Naive thymus-derived CD8-positive, alpha-beta T cell (primary cell): ENCODE measurements around the gene NUB1. TPM values are rescaled to one million over a fixed set of nuclear protein-coding genes. Genes with fewer than 3 reads are reported as not detected.

Experiments used
- ATAC-seq, 2 donors: fragments of 150-1000 bp; cut with Tn5 transposase in 1 of 2; sonication (Bioruptor Pico), chemical (Tn5 transposase) in 1 of 2; 1 replicate in 1 of 2; 2 replicates in 1 of 2; pipeline ENCODE4 v1.10.0; 2021; ENCODE audit warnings: mild to moderate bottlenecking in 2 of 2, moderate library complexity in 2 of 2
- POLR2A ChIA-PET: fragments of 350-600 bp; sonication (Branson Sonifier 250); formaldehyde crosslinking; loops from one replicate; lab custom pipeline; 2021; ENCODE audit warnings: antibody characterized with exemption; lab: Charles Lee
- DNase-seq, 10 donors: peaks; one replicate each; pipeline versions ENCODE4 v3.0.0 to v3.0.0-alpha.2; 2020 to 2022
- H3K27ac Mint-ChIP-seq, 10 donors: one replicate each; pipeline ENCODE4 v1.8.0; 2020 to 2022; ENCODE audit warnings: mild to moderate bottlenecking in 10 of 10, mixed read lengths in 10 of 10, moderate library complexity in 4 of 10, inconsistent platforms in 1 of 10
- H3K27me3 Mint-ChIP-seq, 5 donors: one replicate each; pipeline ENCODE4 v1.8.0; 2021 to 2022; ENCODE audit warnings: mixed read lengths in 5 of 5
- H3K36me3 Mint-ChIP-seq, 3 donors: one replicate each; pipeline ENCODE4 v1.8.0; 2020 to 2022; ENCODE audit warnings: mixed read lengths in 3 of 3, mild to moderate bottlenecking in 2 of 3, inconsistent platforms in 1 of 3
- H3K4me1 Mint-ChIP-seq, 4 donors: one replicate each; pipeline ENCODE4 v1.8.0; 2021 to 2022; ENCODE audit warnings: mixed read lengths in 4 of 4
- H3K4me3 Mint-ChIP-seq, 10 donors: one replicate each; pipeline ENCODE4 v1.8.0; 2020 to 2022; ENCODE audit warnings: mild to moderate bottlenecking in 10 of 10, mixed read lengths in 10 of 10, moderate library complexity in 6 of 10, inconsistent platforms in 1 of 10
- H3K9me3 Mint-ChIP-seq, 9 donors: one replicate each; pipeline ENCODE4 v1.8.0; 2020 to 2022; ENCODE audit warnings: mixed read lengths in 9 of 9, mild to moderate bottlenecking in 3 of 9, inconsistent platforms in 1 of 9, moderate library complexity in 1 of 9
- polyA plus RNA-seq, 3 donors: library from polyadenylated mRNA; unstranded; fragments of 300-500 nt; fragmentation: Illumina TruSeq; gene quantifications; one replicate each; pipeline ENCODE4 v1.2.3, GENCODE V29; 2021
- total RNA-seq, 8 experiments: library from RNA in 2 of 8; stranded (reverse) in 2 of 8; gene quantifications; one replicate each; pipeline ENCODE4 v1.2.3 and lab custom pipeline; 2021 to 2026

NUB1 gene
- total and polyA plus RNA-seq, 5 experiments from 2014 or later: 66.1 to 109 (median 70.7) TPM

DNA sequence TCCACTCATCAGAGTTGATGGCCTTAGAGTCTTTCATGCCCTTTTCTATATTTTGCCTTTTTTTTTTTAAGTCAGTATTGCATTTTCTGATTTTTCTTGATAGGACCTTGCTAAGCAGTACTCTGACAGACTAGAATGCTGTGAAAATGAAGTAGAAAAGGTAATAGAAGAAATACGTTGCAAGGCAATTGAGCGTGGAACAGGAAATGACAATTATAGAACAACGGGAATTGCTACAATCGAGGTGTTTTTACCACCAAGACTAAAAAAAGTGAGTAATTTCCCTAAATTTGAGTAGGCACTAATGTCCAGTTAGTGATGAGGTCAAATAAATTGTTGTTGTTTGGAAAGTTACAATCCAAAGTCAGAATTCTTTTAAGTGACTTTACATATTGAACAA lies 7.4 kb downstream of the NUB1 start:
- no peak for DNase-seq
- peaks cover 24 to 60% (median 55%) of the 10 kb centered on the region in 4 donors for H3K4me1 Mint-ChIP-seq
- H3K27ac Mint-ChIP-seq: peak overlapping the region; percentile 94 to 100 (median 98)
- no peaks in the 10 kb centered on the region for H3K9me3 Mint-ChIP-seq
- H3K4me3 Mint-ChIP-seq: peak overlapping the region in 7 of 10 donors; percentile 76 to 96 (median 90)
- ATAC-seq: no peak
- POLR2A ChIA-PET: interaction anchor here (1.4 to 1.8 kb wide), 2 partner anchors 8 to 38 kb away, joined by 3 to 10 read pairs; partner anchors contain the start of gene NUB1
- peaks cover 0 to 53% (median 21%) of the 10 kb centered on the region in 3 donors for H3K36me3 Mint-ChIP-seq
- H3K27me3 Mint-ChIP-seq: no peaks in the 10 kb centered on the region

- POLR2A ChIA-PET: interaction anchor here (1.4 to 4.0 kb wide), 3 partner anchors 8 to 38 kb away, joined by 3 to 27 read pairs (median 10); partner anchors contain the start of gene NUB1
- no peaks in the 10 kb centered on the region for H3K9me3 Mint-ChIP-seq
- ATAC-seq (peak; percentile 55 to 60), DNase-seq (peak in 1 of 10 donors; percentile 10)
- peak overlapping the region; percentile 94 to 100 (median 98) for H3K27ac Mint-ChIP-seq
- no peaks in the 10 kb centered on the region for H3K27me3 Mint-ChIP-seq
- H3K4me3 Mint-ChIP-seq: peak overlapping the region; percentile 76 to 96 (median 90)
- peaks cover 24 to 60% (median 55%) of the 10 kb centered on the region in 4 donors for H3K4me1 Mint-ChIP-seq
- peaks cover 0 to 58% (median 23%) of the 10 kb centered on the region in 3 donors for H3K36me3 Mint-ChIP-seq
These were observed 7.9 kb downstream of the NUB1 start for GRCh38 chr7:151349507-151349853.

GRCh38 chr7:151351027-151351426 lies 9.4 kb downstream of the NUB1 start:
- peak in 2 of 10 donors; percentile 11 to 21 for DNase-seq
- peaks cover 22 to 61% (median 54%) of the 10 kb centered on the region in 4 donors for H3K4me1 Mint-ChIP-seq
- ATAC-seq: no peak
- H3K27me3 Mint-ChIP-seq: no peaks in the 10 kb centered on the region
- no peaks in the 10 kb centered on the region for H3K9me3 Mint-ChIP-seq
- peaks cover 0 to 63% (median 27%) of the 10 kb centered on the region in 3 donors for H3K36me3 Mint-ChIP-seq
- peak overlapping the region in 9 of 10 donors; percentile 87 to 96 (median 93) for H3K27ac Mint-ChIP-seq
- POLR2A ChIA-PET: interaction anchor here (0.9 to 4.0 kb wide), 6 partner anchors 9 to 124 kb away, joined by 4 to 27 read pairs (median 8); partner anchors contain the start of genes ABCF2, CRYGN and NUB1
- peak overlapping the region; percentile 58 to 90 (median 74) for H3K4me3 Mint-ChIP-seq

- no peaks in the 10 kb centered on the region for H3K27me3 Mint-ChIP-seq
- peak overlapping the region; percentile 65 to 81 (median 76) for H3K4me3 Mint-ChIP-seq
- ATAC-seq (peak; percentile 56 to 69), DNase-seq (peak; percentile 31 to 84 (median 66))
- peaks cover 0 to 64% (median 31%) of the 10 kb centered on the region in 3 donors for H3K36me3 Mint-ChIP-seq
- POLR2A ChIA-PET: interaction anchor here (0.6 to 4.0 kb wide), 8 partner anchors 9 to 1819 kb away, joined by 3 to 27 read pairs (median 6); partner anchors contain the start of genes ABCF2, CRYGN and NUB1
- H3K9me3 Mint-ChIP-seq: no peaks in the 10 kb centered on the region
- H3K4me1 Mint-ChIP-seq: peaks cover 22 to 58% (median 54%) of the 10 kb centered on the region in 4 donors
- peak overlapping the region; percentile 70 to 96 (median 91) for H3K27ac Mint-ChIP-seq
These were observed 10.4 kb downstream of the NUB1 start for GRCh38 chr7:151351967-151352366.

- Mint-ChIP-seq H3K4me1 (peaks cover 22 to 56% (median 53%) of the 10 kb centered on the region in 4 donors), H3K27me3 (no peaks in the 10 kb centered on the region), H3K36me3 (peaks cover 0 to 64% (median 33%) of the 10 kb centered on the region in 3 donors), H3K9me3 (no peaks in the 10 kb centered on the region), H3K27ac (peak overlapping the region in 9 of 10 donors; percentile 70 to 95 (median 89)), H3K4me3 (peak overlapping the region in 3 of 10 donors; percentile 75 to 80 (median 76))
- POLR2A ChIA-PET: interaction anchor here (0.6 to 4.0 kb wide), 7 partner anchors 8 to 1820 kb away, joined by 3 to 27 read pairs (median 8); partner anchors contain the start of genes CRYGN and NUB1
- ATAC-seq (no peak), DNase-seq (no peak)
These were observed 10.9 kb downstream of the NUB1 start for GRCh38 chr7:151352512-151352911.

DNA sequence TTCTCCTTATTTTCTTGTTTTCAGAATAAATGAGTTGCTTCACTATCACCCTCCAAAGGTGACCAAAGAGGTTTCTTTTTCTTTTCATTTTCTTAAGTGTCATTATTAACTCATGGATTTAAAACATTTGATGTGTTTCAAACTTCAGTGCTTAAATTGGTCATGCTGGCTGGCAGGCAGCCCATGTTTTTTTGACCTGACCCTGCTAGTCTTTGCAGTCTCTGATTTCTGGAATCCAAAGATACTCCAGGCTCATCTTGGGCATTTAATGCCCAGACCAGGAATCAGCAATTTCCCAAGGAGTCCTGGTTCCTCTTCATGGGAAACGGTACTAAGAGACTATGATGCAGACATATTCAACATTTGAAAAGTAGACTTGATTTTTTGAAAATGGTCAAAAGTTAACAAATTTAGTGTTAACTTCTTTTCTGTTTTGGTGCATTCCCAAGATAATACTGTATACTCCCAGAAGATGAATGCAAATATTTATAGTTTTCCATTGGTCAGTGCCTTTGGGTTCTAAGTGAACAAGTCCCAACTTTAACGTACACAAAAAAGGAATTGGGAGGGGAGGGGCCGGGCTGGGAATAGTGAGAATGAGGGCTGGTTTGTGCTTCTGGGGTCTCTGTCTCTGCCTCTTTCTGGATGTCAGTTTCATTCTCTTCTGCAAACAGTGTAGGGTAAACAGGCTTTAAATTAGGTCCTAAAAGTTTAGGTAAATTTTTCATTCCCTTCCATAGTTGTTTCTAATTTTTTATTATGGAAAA lies 19.8 kb downstream of the NUB1 start:
- H3K27ac Mint-ChIP-seq: no peak overlapping the region

DNA sequence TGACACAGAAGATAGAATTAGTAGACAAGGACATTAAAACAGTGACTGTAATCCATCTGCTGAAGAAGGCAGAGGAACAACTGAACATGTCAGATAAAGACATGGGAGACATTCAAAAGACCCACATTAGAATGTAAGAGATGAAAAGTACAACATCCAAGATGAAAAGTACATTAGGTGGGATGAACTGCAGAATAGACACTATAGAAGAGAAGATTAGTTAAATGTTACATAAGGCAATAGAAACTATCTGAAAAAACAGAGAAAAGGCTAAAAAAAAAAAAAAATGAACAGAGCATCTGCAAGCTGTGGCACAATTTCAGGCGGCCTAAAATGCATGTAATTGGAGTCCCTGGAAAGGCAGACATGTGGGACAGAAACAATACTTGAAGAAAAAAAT lies 21.6 kb downstream of the NUB1 start:
- H3K27ac Mint-ChIP-seq: peak overlapping the region in 3 of 10 donors; percentile 13 to 69 (median 16)
- POLR2A ChIA-PET: no interaction called here
- no peaks in the 10 kb centered on the region for H3K27me3 Mint-ChIP-seq
- peaks cover 3 to 16% (median 11%) of the 10 kb centered on the region in 4 donors for H3K4me1 Mint-ChIP-seq
- H3K4me3 Mint-ChIP-seq: no peak overlapping the region
- no peak for DNase-seq
- H3K36me3 Mint-ChIP-seq: peaks cover 14 to 56% (median 32%) of the 10 kb centered on the region in 3 donors
- H3K9me3 Mint-ChIP-seq: no peaks in the 10 kb centered on the region
- ATAC-seq: no peak

More for the DNA sequence above, 19.8 kb downstream of the NUB1 start:
- H3K9me3 Mint-ChIP-seq: no peaks in the 10 kb centered on the region
- no peaks in the 10 kb centered on the region for H3K27me3 Mint-ChIP-seq
- POLR2A ChIA-PET: no interaction called here
- H3K4me1 Mint-ChIP-seq: peaks cover 2 to 12% (median 5%) of the 10 kb centered on the region in 4 donors
- H3K4me3 Mint-ChIP-seq: no peak overlapping the region
- ATAC-seq (no peak), DNase-seq (no peak)
- H3K36me3 Mint-ChIP-seq: peaks cover 14 to 66% (median 38%) of the 10 kb centered on the region in 3 donors

- Mint-ChIP-seq H3K27me3 (no peaks in the 10 kb centered on the region), H3K4me3 (no peak overlapping the region), H3K27ac (peak overlapping the region in 5 of 10 donors; percentile 6 to 86 (median 56)), H3K4me1 (peaks cover 4 to 20% (median 17%) of the 10 kb centered on the region in 4 donors), H3K9me3 (no peaks in the 10 kb centered on the region), H3K36me3 (peaks cover 14 to 56% (median 28%) of the 10 kb centered on the region in 3 donors)
- POLR2A ChIA-PET: interaction anchor here (0.8 to 5.5 kb wide), 2 partner anchors 82 to 267 kb away, joined by 3 to 27 read pairs; no protein-coding TSS in a partner anchor
- DNase-seq: no peak
- ATAC-seq: no peak
These were observed 24.7 kb downstream of the NUB1 start for GRCh38 chr7:151366166-151366879.

GRCh38 chr7:151366880-151367222 lies 25.2 kb downstream of the NUB1 start:
- DNase-seq (no peak), ATAC-seq (no peak)
- no peaks in the 10 kb centered on the region for H3K9me3 Mint-ChIP-seq
- POLR2A ChIA-PET: interaction anchor here (0.8 to 5.5 kb wide), 2 partner anchors 82 to 267 kb away, joined by 3 to 27 read pairs; no protein-coding TSS in a partner anchor
- H3K4me1 Mint-ChIP-seq: peaks cover 4 to 20% (median 17%) of the 10 kb centered on the region in 4 donors
- no peak overlapping the region for H3K27ac Mint-ChIP-seq
- H3K4me3 Mint-ChIP-seq: no peak overlapping the region
- peaks cover 14 to 54% (median 27%) of the 10 kb centered on the region in 3 donors for H3K36me3 Mint-ChIP-seq
- H3K27me3 Mint-ChIP-seq: no peaks in the 10 kb centered on the region

- H3K9me3 Mint-ChIP-seq: no peaks in the 10 kb centered on the region
- no peak for ATAC-seq
- no peak for DNase-seq
- H3K4me1 Mint-ChIP-seq: peaks cover 4 to 20% (median 17%) of the 10 kb centered on the region in 4 donors
- H3K27me3 Mint-ChIP-seq: no peaks in the 10 kb centered on the region
- POLR2A ChIA-PET: interaction anchor here (0.8 to 5.5 kb wide), 2 partner anchors 81 to 266 kb away, joined by 3 to 27 read pairs; no protein-coding TSS in a partner anchor
- H3K27ac Mint-ChIP-seq: peak overlapping the region in 1 of 10 donors; percentile 17
- H3K4me3 Mint-ChIP-seq: no peak overlapping the region
- H3K36me3 Mint-ChIP-seq: peaks cover 12 to 52% (median 24%) of the 10 kb centered on the region in 3 donors
These were observed 25.7 kb downstream of the NUB1 start for GRCh38 chr7:151367284-151367683.

DNA sequence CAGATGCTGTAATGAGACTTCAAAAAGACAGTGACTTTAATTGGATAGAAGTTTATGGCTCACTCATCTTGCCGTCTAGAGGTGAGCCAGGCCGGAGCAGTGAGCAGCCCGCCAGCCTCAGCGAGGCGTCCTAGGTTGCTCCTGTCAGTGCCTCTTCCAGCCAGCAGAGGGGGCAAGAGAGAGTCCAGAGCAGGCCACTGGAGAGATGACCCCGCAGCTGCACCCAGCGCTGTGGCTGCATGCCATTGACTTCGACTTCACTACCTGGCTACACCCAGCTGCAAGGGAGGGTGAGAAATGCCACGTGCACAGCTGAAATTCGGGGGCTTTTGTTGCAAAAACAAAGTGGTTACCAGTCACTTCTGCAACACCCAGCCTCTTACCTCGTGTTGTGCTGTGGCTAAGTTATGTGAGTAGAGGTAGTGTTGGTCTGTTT lies 26.5 kb downstream of the NUB1 start:
- no peaks in the 10 kb centered on the region for H3K9me3 Mint-ChIP-seq
- no peaks in the 10 kb centered on the region for H3K27me3 Mint-ChIP-seq
- ATAC-seq (peak; percentile 95 to 100), DNase-seq (peak; percentile 54 to 85 (median 72))
- H3K36me3 Mint-ChIP-seq: peaks cover 3 to 48% (median 16%) of the 10 kb centered on the region in 3 donors
- peak overlapping the region in 4 of 10 donors; percentile 3 to 76 (median 64) for H3K27ac Mint-ChIP-seq
- peaks cover 8 to 21% (median 20%) of the 10 kb centered on the region in 4 donors for H3K4me1 Mint-ChIP-seq
- peak overlapping the region in 1 of 10 donors; percentile 8 for H3K4me3 Mint-ChIP-seq
- POLR2A ChIA-PET: interaction anchor here (1.0 to 5.5 kb wide), 2 partner anchors 63 to 80 kb away, joined by 3 to 27 read pairs; no protein-coding TSS in a partner anchor
